Thyroid gland (tissue), 4 donors: ENCODE measurements around the gene ZCCHC9.

Experiments used
- POLR2A ChIP-seq, 2 donors: fragments of 450-650 bp; IDR thresholded peaks; one replicate each; pipeline ENCODE4 v1.6.1; 2017; ENCODE audit warnings: antibody characterized with exemption in 2 of 2, mild to moderate bottlenecking in 2 of 2, moderate library complexity in 1 of 2
- TF ChIP-seq, protein P1 (sequence below), 6 experiments: fragments of 200-600 bp in 3 of 6; fragments of 450-650 bp in 3 of 6; sonication (generic) in 3 of 6; IDR thresholded peaks; one replicate each; pipeline ENCODE4 v1.5.1; 2016 to 2019; ENCODE audit warnings: antibody characterized with exemption in 6 of 6, mild to moderate bottlenecking in 2 of 6, inconsistent platforms in 1 of 6, moderate library complexity in 1 of 6

DNA sequence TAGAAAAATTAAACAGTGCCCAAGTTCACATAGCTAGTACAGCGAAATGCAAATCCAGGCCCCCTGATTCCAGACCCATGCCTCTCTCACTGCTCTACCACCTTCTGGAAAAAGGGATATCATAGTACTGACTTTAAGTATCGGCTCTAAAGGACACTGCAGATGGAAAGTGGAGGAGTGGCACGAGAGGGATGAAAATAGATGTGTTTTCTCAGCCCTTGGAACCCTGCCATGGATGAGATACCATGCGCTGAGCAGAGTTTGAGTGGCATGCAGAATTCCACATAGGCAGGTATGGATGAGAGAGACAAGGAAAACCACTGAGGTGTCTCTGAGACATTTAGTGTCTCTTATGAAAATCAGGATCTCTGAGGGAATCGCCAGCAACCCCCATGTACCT, 49.5 kb upstream of the ZCCHC9 start:
- no peak for TF ChIP-seq POLR2A (IDR thresholded peaks at IDR 0.05)
- TF ChIP-seq, protein P1, sequence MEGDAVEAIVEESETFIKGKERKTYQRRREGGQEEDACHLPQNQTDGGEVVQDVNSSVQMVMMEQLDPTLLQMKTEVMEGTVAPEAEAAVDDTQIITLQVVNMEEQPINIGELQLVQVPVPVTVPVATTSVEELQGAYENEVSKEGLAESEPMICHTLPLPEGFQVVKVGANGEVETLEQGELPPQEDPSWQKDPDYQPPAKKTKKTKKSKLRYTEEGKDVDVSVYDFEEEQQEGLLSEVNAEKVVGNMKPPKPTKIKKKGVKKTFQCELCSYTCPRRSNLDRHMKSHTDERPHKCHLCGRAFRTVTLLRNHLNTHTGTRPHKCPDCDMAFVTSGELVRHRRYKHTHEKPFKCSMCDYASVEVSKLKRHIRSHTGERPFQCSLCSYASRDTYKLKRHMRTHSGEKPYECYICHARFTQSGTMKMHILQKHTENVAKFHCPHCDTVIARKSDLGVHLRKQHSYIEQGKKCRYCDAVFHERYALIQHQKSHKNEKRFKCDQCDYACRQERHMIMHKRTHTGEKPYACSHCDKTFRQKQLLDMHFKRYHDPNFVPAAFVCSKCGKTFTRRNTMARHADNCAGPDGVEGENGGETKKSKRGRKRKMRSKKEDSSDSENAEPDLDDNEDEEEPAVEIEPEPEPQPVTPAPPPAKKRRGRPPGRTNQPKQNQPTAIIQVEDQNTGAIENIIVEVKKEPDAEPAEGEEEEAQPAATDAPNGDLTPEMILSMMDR (IDR thresholded peaks at IDR 0.05), result no peak
